Body of pancreas (tissue), 4 donors: ENCODE measurements around the gene SLC7A6. TPM values are rescaled to one million over a fixed set of nuclear protein-coding genes. Genes with fewer than 3 reads are reported as not detected.

Source experiments
- ATAC-seq: fragments of 150-250 bp; one replicate; pipeline ENCODE4 v1.9.1; 2016
- DNase-seq, 4 donors: peaks; one replicate each; pipeline ENCODE4 v3.0.0-alpha.2; 2019
- H3K27ac ChIP-seq, 4 donors: fragments of 200-600 bp; sonication (generic); 1 replicate in 3 of 4; 2 replicates in 1 of 4; pipeline versions ENCODE4 v1.5.1 to v1.6.1; 2016 to 2019; ENCODE audit warnings: mild to moderate bottlenecking in 1 of 4, mixed read lengths in 1 of 4, moderate library complexity in 1 of 4
- H3K27me3 ChIP-seq, 2 donors: fragments of 200-600 bp; sonication (generic); one replicate each; pipeline ENCODE4 v1.6.0; 2016; ENCODE audit warnings: mild to moderate bottlenecking in 1 of 2
- H3K36me3 ChIP-seq, 2 donors: fragments of 200-600 bp; sonication (generic); replicated peaks in 1 of 2; 2 replicates each; pipeline ENCODE4 v1.5.1; 2016; ENCODE audit warnings: low read depth in 2 of 2; ENCODE audit not compliant: insufficient read depth in 1 of 2
- H3K4me1 ChIP-seq: fragments of 200-600 bp; sonication (generic); one replicate; pipeline ENCODE4 v1.6.0; 2016
- H3K4me3 ChIP-seq, 2 donors: fragments of 200-600 bp; sonication (generic); 1 replicate in 1 of 2; 2 replicates in 1 of 2; pipeline ENCODE4 v1.5.1; 2016 to 2019
- H3K9me3 ChIP-seq, 3 donors: fragments of 200-600 bp; sonication (generic); 1 replicate in 2 of 3; 2 replicates in 1 of 3; pipeline ENCODE4 v1.5.1; 2016
- POLR2A ChIP-seq, 3 donors: fragments of 450-650 bp; IDR thresholded peaks; one replicate each; pipeline ENCODE4 v1.6.1; 2016; ENCODE audit warnings: antibody characterized with exemption in 3 of 3, mild to moderate bottlenecking in 2 of 3
- WGBS, 2 donors: methylation state at CpG; one replicate each; pipeline ENCODE4 v1.1.5; 2017; 5-methylcytosine and 5-hydroxymethylcytosine counted together
- intact Hi-C: fragments of 100-400 bp; cut with DNase I; formaldehyde crosslinking; loops from one replicate; pipeline ENCODE4 v1.15.1; 2023
- total RNA-seq, 2 donors: library from RNA; depleted of rRNA; stranded (reverse); fragments of >200 nt; gene quantifications; one replicate each; pipeline ENCODE4 v1.1.0, GENCODE V29; 2016
- TF ChIP-seq, protein P1 (sequence below), 7 experiments: fragments of 450-650 bp in 4 of 7; fragments of 200-600 bp in 3 of 7; sonication (generic) in 3 of 7; IDR thresholded peaks; one replicate each; pipeline ENCODE4 v1.5.1; 2016 to 2019; ENCODE audit warnings: antibody characterized with exemption in 7 of 7

SLC7A6 gene
- total RNA-seq, 2 donors from 2014 or later = 10.9 to 23.4 TPM

DNA sequence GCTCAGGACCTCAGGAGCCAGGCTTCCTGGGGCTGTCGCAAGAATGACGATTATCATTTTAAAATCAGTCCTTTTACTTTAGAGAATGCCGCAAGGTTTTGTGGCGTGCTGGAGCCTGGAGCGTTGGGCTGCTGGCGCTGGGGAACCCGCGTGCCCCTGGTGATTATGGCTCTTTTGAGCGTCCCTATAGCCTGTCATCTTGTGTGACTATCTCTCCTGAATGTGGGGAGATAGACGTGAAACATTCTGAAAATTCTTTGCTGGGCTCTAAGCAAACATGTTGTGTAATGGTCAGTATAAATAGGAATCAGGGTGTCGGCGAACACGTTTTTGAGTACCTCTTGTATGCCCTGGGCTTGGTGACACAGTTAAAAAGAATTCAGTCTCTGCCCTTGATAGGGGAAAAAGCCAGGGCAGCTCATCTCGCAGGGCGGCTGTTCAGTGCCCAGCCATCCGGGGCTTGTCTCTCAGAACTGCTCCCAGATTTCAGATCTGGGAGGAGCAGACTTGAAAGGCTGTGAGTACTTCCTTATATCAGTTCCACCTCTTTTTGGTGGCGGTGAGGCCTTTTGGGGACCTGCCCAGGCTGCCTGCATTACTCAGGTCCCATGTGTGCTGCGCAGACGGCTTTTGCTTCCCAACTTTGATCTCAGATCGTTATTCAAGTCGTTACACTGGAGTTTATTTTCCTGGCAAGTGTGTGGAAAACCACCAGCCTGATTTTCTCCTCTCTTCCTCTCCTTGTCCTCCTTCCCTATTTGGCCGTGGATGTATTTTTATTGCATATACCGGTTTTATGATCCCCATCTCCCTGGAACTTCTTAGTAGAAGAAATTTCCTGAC, 973 bp downstream of the SLC7A6 start:
- ATAC-seq (peak; percentile 13), DNase-seq (peak; percentile 16 to 42 (median 37))
- 16 to 18% methylated on average over 23 of the region's 23 CpGs for WGBS, 2 donors
- Histone ChIP-seq H3K27ac (peak overlapping the region; percentile 59 to 84 (median 72)), H3K9me3 (no peaks in the 10 kb centered on the region), H3K4me3 (peak overlapping the region; percentile 34 to 64), H3K36me3 (no peaks in the 10 kb centered on the region), H3K27me3 (no peaks in the 10 kb centered on the region), H3K4me1 (peaks cover 17% of the 10 kb centered on the region)
- intact Hi-C loops = no loop called here
- TF ChIP-seq POLR2A (IDR thresholded peaks at IDR 0.05) = peak in 1 of 3 donors; percentile 38
- TF ChIP-seq, protein P1, sequence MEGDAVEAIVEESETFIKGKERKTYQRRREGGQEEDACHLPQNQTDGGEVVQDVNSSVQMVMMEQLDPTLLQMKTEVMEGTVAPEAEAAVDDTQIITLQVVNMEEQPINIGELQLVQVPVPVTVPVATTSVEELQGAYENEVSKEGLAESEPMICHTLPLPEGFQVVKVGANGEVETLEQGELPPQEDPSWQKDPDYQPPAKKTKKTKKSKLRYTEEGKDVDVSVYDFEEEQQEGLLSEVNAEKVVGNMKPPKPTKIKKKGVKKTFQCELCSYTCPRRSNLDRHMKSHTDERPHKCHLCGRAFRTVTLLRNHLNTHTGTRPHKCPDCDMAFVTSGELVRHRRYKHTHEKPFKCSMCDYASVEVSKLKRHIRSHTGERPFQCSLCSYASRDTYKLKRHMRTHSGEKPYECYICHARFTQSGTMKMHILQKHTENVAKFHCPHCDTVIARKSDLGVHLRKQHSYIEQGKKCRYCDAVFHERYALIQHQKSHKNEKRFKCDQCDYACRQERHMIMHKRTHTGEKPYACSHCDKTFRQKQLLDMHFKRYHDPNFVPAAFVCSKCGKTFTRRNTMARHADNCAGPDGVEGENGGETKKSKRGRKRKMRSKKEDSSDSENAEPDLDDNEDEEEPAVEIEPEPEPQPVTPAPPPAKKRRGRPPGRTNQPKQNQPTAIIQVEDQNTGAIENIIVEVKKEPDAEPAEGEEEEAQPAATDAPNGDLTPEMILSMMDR (IDR thresholded peaks at IDR 0.05) = no peak

DNA sequence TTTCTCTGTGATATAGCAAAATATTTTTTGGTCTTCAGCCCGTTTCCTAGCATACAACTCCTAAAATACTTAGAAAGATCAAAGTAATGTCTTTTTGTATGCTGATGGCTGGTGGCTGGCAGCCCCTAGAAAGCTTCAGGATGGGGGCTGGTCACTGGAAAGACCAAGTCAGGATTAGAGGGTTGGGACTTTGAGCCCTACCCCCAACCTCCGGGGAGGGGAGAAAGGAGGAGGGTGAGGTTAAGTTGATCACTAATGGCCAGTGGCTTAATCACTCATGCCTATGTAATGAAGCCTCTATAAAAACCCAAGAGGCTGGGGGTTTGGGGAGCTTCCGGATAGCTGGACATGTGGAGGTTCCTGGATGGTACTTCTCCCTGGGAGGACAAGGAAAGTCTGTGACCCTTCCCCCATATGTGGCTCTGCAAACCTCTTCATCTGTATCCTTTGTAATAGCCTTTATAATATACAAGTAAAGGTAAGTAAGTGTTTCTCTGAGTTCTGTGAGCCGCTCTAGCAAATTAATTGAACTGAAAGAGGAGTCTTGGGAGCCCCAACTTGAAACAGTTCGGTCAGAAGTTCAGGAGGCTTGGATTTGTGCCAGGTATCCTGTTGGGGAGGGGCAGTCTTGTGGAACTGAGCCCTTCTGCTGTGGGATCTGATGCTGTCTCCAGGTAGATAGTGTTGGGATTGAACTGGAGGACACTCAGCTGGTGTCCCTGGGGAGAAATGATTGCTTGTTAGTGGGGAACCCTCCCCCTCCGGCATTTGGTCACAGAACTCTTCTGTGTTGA, 3.5 kb downstream of the SLC7A6 start:
- 68 to 77% methylated on average over 6 of the region's 6 CpGs for WGBS, 2 donors
- intact Hi-C loops = no loop called here
- Histone ChIP-seq H3K4me3 (no peak overlapping the region), H3K27me3 (no peaks in the 10 kb centered on the region), H3K27ac (no peak overlapping the region), H3K4me1 (peaks cover 35% of the 10 kb centered on the region), H3K36me3 (no peaks in the 10 kb centered on the region), H3K9me3 (no peaks in the 10 kb centered on the region)
- DNase-seq (no peak), ATAC-seq (no peak)
- TF ChIP-seq POLR2A (IDR thresholded peaks at IDR 0.05) = no peak
- TF ChIP-seq, protein P1 (IDR thresholded peaks at IDR 0.05) = no peak

DNA sequence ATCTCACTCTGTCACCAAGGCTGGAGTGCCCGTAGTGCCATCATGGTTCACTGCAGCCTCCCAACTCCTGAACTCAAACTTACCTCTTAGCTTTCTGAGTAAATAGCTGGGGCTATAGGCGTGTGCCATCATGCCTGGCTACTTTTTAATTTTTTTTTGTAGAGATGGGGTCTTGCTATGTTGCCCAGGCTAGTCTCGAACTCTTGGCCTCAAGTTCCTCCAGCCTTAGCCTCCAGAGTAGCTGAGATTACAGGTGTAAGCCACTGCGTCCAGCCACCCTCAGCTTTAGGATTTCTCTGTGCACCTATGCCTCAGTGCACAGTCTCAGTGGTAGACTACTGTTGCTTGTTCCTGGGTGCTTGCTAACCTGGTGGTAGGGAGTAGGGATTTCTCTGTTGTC, 5.5 kb downstream of the SLC7A6 start:
- Histone ChIP-seq H3K4me1 (peaks cover 30% of the 10 kb centered on the region), H3K4me3 (no peak overlapping the region), H3K27me3 (no peaks in the 10 kb centered on the region), H3K27ac (no peak overlapping the region), H3K9me3 (no peaks in the 10 kb centered on the region), H3K36me3 (no peaks in the 10 kb centered on the region)
- WGBS, 2 donors = 94 to 96% methylated on average over 3 to 4 of the region's 4 CpGs
- TF ChIP-seq, protein P1 (IDR thresholded peaks at IDR 0.05) = no peak
- TF ChIP-seq POLR2A (IDR thresholded peaks at IDR 0.05) = no peak
- DNase-seq (no peak), ATAC-seq (no peak)
- intact Hi-C loops = no loop called here

DNA sequence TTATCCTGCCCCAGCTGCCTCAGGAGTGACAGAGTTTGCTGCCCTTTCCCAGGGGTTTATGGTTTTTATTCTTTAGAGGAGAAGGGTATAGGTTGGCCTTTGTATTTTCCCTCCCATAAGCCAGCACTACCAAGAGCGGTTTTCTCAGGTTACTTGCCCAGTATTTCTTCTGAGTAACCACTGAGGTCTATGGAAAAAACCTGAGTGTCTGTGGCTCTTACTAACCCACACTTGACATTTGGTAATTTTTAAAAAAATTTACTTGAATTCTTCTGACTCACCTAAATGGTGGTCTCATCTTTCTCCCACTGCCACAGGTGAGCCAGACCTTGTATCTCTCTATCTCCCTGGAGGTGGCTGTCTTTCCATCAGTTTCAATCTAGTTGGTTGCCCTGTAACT, 6.0 kb downstream of the SLC7A6 start:
- H3K27me3 ChIP-seq = no peaks in the 10 kb centered on the region
- H3K4me3 ChIP-seq = no peak overlapping the region
- no peak for ATAC-seq
- WGBS, 2 donors = 0 to 14% methylated on average over 1 of the region's 1 CpG
- no peak for DNase-seq
- intact Hi-C loops = no loop called here
- no peaks in the 10 kb centered on the region for H3K9me3 ChIP-seq
- no peak overlapping the region for H3K27ac ChIP-seq
- peaks cover 26% of the 10 kb centered on the region for H3K4me1 ChIP-seq
- TF ChIP-seq, protein P1 (IDR thresholded peaks at IDR 0.05) = no peak
- TF ChIP-seq POLR2A (IDR thresholded peaks at IDR 0.05) = no peak
- no peaks in the 10 kb centered on the region for H3K36me3 ChIP-seq
